HG02759 (cell line): Measurements from ENCODE around the gene TOMM20.
"Not testable (repeated sequence)": the region's sequence is repeated elsewhere in the genome, so short reads cannot be mapped to it uniquely, and the experiment has no call there.

ENCODE experiments used
- ATAC-seq: cut with Tn5 transposase; IDR thresholded peaks from one replicate; pipeline ENCODE4 v1.9.1; 2021; ENCODE audit warnings: mild to moderate bottlenecking, moderate library complexity; ENCODE audit not compliant: unreplicated experiment

TOMM20 gene

DNA sequence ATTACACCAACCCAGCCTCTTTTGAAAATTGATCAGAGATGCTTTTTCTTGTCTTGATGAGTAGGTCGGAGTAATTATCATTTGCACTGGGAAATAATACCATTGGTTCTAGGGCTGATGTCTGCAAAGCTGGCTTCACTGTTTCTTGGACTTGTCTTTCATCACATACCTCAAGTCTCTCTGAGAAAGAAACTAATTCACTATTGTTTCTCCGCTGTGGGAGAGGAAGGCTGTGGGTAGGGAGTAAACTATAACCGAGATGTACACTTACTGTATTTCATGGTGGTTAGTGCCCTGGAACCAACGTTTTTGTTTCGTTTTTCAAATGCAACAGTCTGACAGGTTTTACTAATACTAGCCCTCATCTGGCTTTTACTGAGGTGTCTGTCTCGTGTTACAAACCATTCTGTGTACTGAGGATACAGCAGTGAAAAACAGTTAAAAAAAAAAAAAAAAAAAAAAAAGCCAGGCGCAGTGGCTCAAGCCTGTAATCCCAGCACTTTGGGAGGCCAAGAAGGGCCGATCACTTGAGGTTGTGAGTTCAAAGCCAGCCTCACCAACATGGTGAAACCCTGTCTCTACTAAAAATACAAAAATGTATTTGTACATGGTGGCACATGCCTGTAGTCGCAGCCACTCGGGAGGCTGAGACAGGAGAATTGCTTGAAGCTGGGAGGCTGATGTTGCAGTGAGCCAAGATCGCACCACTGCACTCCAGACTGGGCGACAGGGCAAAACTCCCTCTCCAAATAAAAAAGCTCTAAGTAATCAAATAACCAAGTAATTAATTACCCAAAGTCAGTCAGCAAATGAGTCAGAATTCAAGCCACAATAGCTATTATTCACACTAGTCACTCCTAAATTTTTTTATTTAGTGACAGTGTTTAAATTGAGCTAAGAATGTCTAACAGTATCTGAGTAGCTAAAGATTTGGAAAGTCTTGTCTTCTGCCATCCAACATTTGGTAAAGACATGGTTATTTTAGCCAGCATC, 23.3 kb downstream of the TOMM20 start:
- ATAC-seq = peak; percentile 75

DNA sequence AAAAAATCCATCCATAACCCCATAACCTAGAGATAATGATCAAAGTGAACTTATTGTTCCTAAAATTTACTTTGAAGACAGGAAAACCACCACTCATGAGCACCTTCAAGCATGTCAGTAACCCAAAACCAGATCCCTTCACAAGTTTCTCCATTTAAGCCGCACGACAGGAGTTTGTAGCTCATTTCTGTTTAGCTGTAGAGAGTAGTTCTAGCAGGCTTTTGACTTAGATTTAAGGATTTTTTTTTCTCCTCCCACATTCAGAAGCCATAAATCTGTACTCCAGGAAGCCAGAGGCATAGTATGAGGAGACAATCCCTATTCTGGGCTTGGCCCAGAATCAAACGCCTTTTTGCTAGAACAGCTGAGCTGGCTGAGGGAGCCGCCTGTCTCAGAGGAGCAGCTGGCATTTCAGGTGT, 25.6 kb downstream of the TOMM20 start:
- ATAC-seq = no peak

GRCh38 chr1:235102259-235102582, 26.4 kb downstream of the TOMM20 start:
- ATAC-seq = no peak

DNA sequence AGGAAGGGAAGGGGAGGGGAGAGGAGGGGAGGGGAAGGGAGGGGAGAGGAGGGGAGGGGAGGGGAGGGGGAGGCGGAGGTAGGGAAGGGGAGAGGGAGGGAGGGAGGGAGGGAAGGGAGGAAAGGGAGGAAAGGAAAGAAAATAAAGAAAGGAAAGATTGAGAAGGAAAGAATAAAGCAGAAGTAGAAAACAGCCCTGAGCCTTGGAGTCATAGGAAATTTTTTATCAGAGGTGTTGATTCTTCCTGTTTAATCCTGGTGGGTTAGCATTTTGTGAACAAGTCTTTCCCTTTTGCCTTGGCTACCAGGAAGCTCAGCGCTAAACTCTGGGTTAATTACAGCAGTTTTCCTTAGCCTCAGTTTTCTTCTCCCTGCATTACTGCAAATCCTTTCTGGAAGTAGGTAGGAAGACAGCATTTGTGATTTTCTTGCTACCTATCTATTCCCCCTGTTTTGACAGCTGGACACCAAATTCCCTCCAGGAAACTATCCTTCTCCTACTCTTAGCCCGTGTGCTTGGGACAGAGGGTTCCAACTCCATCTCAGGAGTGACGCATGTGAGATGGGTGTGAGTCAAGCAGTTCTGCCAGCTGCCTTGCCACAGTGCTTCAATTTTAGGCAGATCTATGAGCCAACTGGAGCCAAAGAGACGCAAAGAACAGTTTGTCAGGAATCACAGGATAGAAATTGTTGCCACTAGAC, 26.9 kb downstream of the TOMM20 start:
- ATAC-seq = no peak

GRCh38 chr1:235100194-235100772, 28.4 kb downstream of the TOMM20 start:
- ATAC-seq = no peak

GRCh38 chr1:235098991-235099390, 29.6 kb downstream of the TOMM20 start:
- ATAC-seq = no peak

- ATAC-seq = no peak
Measured at GRCh38 chr1:235098547-235098946, 30.1 kb downstream of the TOMM20 start.

GRCh38 chr1:235097501-235097900, 31.1 kb downstream of the TOMM20 start:
- ATAC-seq = not testable (repeated sequence)

DNA sequence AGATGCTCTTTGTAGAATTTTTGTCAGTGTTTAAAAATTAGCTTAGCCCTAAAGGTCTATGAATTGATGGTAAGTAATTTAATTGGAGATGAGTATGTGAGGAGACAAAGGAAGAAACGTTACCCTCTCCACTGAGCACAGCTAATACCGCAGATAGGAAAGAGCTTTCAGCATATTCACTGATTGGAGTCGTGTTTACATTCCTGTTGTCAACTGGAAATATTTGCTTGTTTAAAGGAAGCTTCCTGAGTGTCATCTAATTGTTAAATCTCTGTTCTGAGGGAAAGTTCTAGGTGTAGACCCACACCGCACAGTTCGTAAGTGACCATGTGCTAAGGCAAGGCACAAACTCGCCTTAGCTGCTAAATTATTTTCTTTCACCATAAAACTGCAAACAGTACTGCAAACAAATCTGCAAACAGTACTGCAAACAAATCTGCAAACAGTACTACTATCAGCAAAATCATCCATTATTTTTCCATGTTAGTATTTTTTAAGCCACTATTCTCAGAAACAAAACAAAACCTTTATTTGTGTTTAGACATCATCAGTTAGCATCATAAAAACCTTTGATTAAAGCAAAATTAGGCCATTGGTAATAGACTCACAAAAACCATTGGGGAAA, 32.6 kb downstream of the TOMM20 start:
- no peak for ATAC-seq

GRCh38 chr1:235093696-235094592, 34.7 kb downstream of the TOMM20 start:
- peak; percentile 84 for ATAC-seq

GRCh38 chr1:235093013-235093695, 35.5 kb downstream of the TOMM20 start:
- no peak for ATAC-seq

- ATAC-seq = not testable (repeated sequence)
Measured at GRCh38 chr1:235092415-235092814, 36.2 kb downstream of the TOMM20 start.

DNA sequence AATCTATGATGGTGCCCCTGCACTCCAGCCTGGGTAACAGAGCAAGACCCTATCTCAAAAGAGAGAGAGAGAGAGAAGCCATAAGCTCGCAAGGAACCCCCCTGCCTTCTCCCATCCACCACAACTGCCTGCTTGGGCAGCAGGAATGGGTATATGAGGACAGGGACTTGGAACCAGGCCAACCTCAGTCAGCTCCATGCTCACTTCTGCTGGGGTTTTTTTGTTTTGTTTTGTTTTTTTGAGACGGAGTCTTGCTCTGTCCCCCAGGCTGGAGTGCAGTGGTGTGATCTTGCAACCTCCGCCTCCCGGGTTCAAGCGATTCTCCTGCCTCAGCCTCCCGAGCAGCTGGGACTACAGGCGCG, 36.6 kb downstream of the TOMM20 start:
- not testable (repeated sequence) for ATAC-seq

DNA sequence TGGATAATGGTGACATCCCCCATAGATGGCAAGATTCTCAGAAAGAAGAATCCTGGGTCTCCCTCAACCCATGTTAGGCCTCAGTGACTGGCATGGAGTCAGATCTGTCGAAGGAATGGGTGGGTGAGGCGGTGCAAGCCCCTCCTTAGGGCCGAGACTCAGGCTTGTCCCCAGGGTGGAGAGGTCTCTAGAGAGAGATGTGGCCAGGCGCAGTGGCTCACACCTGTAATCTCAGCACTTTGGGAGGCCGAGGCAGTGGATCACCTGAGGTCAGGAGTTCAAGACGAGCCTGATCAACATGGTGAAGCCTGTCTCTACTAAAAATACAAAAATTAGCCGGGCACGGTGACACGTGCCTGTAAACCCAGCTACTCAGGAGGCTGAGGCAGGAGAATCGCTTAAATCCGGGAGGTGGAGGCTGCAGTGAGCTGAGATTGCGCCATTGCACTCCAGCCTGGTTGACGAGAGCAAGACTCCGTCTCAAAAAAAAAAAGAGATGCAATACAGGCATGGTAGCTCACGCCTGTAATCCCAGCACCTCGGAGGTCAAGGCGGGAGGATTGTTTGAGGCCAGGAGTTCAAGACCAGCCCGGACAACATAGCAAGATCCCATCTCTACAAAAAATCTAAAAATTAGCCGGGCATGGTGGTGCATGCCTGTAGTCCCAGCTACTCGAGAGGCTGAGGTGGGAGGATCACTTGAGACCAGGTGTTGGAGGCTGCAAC, 37.2 kb downstream of the TOMM20 start:
- not testable (repeated sequence) for ATAC-seq

GRCh38 chr1:235090406-235091069, 38.1 kb downstream of the TOMM20 start:
- no peak for ATAC-seq

- no peak for ATAC-seq
Measured at GRCh38 chr1:235088907-235089306, 39.7 kb downstream of the TOMM20 start.

GRCh38 chr1:235088430-235088829, 40.2 kb downstream of the TOMM20 start:
- ATAC-seq = no peak

- ATAC-seq = no peak
Measured at GRCh38 chr1:235087906-235088305, 40.7 kb downstream of the TOMM20 start.
